HepG2 (cell line): ENCODE measurements around the gene ARMC5. TPM values are rescaled to one million over a fixed set of nuclear protein-coding genes. Genes with fewer than 3 reads are reported as not detected.

Source experiments
- POLR2A ChIP-seq, 2 experiments: IDR thresholded peaks; 2 replicates each; pipeline ENCODE4 v1.6.1; 2011; ENCODE audit warnings: low read depth in 2 of 2, low read length in 2 of 2, mild to moderate bottlenecking in 1 of 2, moderate library complexity in 1 of 2; ENCODE audit not compliant: insufficient read depth in 1 of 2
- RCOR2 ChIP-seq: IDR thresholded peaks from 2 replicates; pipeline ENCODE4 v1.6.1; 2016; ENCODE audit warnings: missing biosample characterization, missing genetic modification reagents
- REXO4 ChIP-seq: sonication (generic); formaldehyde crosslinking; IDR thresholded peaks from 2 replicates; pipeline ENCODE4 v1.8.0; 2022; ENCODE audit warnings: missing genetic modification reagents, mild to moderate bottlenecking, borderline replicate concordance
- SETDB1 ChIP-seq: sonication (generic); formaldehyde crosslinking; IDR thresholded peaks from 2 replicates; pipeline ENCODE4 v1.5.1; 2020; ENCODE audit warnings: missing genetic modification reagents, mild to moderate bottlenecking, borderline replicate concordance
- ZC3H13 ChIP-seq: sonication (generic); formaldehyde crosslinking; IDR thresholded peaks from 2 replicates; pipeline ENCODE4 v1.8.1; 2023; ENCODE audit warnings: mild to moderate bottlenecking, missing genetic modification reagents, moderate library complexity
- ZFP1 ChIP-seq: IDR thresholded peaks from 2 replicates; pipeline ENCODE4 v1.6.1; 2016
- ZFP41 ChIP-seq: sonication (generic); formaldehyde crosslinking; IDR thresholded peaks from 2 replicates; pipeline ENCODE4 v1.4.0; 2020; ENCODE audit warnings: mild to moderate bottlenecking, missing genetic modification reagents, borderline replicate concordance
- ZMYM2 ChIP-seq: sonication (generic); formaldehyde crosslinking; IDR thresholded peaks from 2 replicates; pipeline ENCODE4 v1.8.0; 2022; ENCODE audit warnings: mild to moderate bottlenecking, missing genetic modification reagents
- ZNF205 ChIP-seq: IDR thresholded peaks from 2 replicates; pipeline ENCODE4 v1.6.1; 2018; ENCODE audit warnings: missing biosample characterization, missing genetic modification reagents
- ZNF24 ChIP-seq: fragments of 450-650 bp; IDR thresholded peaks from 2 replicates; pipeline ENCODE4 v1.6.1; 2017; ENCODE audit warnings: antibody characterized with exemption, mild to moderate bottlenecking
- ZNF44 ChIP-seq: sonication (generic); formaldehyde crosslinking; IDR thresholded peaks from 2 replicates; pipeline ENCODE4 v1.5.1; 2020; ENCODE audit warnings: mild to moderate bottlenecking, missing genetic modification reagents
- ZNF570 ChIP-seq: sonication (generic); formaldehyde crosslinking; IDR thresholded peaks from 2 replicates; pipeline ENCODE4 v1.4.0; 2020; ENCODE audit warnings: mild to moderate bottlenecking, missing genetic modification reagents, borderline replicate concordance
- ZNF776 ChIP-seq: sonication (generic); formaldehyde crosslinking; IDR thresholded peaks from 2 replicates; pipeline ENCODE4 v1.4.0; 2020; ENCODE audit warnings: mild to moderate bottlenecking, missing genetic modification reagents
- ZNF839 ChIP-seq: sonication (generic); formaldehyde crosslinking; IDR thresholded peaks from 2 replicates; pipeline ENCODE4 v1.4.0; 2020; ENCODE audit warnings: missing genetic modification reagents, mild to moderate bottlenecking, borderline replicate concordance
- polyA plus RNA-seq, 8 experiments: library from polyadenylated mRNA; depleted of rRNA in 3 of 8; stranded (reverse) in 7 of 8; unstranded in 1 of 8; fragments of >200 nt; fragmentation: Illumina TruSeq in 4 of 8; extraction: Trizol in 4 of 8; gene quantifications; 2 replicates each; pipeline versions ENCODE4 v1.2.1 to v1.2.3, GENCODE V29; 2011 to 2016; ENCODE audit warnings: low read depth in 4 of 8, missing spikeins in 1 of 8, mixed read lengths in 1 of 8; ENCODE audit not compliant: insufficient read depth in 1 of 8
- total RNA-seq, 5 experiments: library from RNA; depleted of rRNA; stranded (reverse); fragments of >200 nt; fragmentation: Illumina TruSeq; extraction: Trizol; gene quantifications; 2 replicates each; pipeline ENCODE4 v1.2.3, GENCODE V29; 2016; ENCODE audit warnings: low read depth in 1 of 5
- TF ChIP-seq, protein P1 (sequence below): sonication (generic); formaldehyde crosslinking; IDR thresholded peaks from 2 replicates; pipeline ENCODE4 v1.4.0; 2020; ENCODE audit warnings: mild to moderate bottlenecking, missing genetic modification reagents
- TF ChIP-seq, protein P2 (sequence below): sonication (generic); formaldehyde crosslinking; IDR thresholded peaks from 2 replicates; pipeline ENCODE4 v1.4.0; 2020; ENCODE audit warnings: mild to moderate bottlenecking, missing genetic modification reagents
- TF ChIP-seq, protein P3 (sequence below): sonication (generic); formaldehyde crosslinking; IDR thresholded peaks from 2 replicates; pipeline ENCODE4 v1.4.0; 2020; ENCODE audit warnings: mild to moderate bottlenecking, missing genetic modification reagents, borderline replicate concordance
- TF ChIP-seq, protein P4 (sequence below): sonication (generic); formaldehyde crosslinking; conservative IDR thresholded peaks from 2 replicates; pipeline ENCODE4 v1.4.0; 2020; ENCODE audit warnings: mild to moderate bottlenecking, missing genetic modification reagents, moderate library complexity
- TF ChIP-seq, protein P5 (sequence below): sonication (generic); formaldehyde crosslinking; IDR thresholded peaks from 2 replicates; pipeline ENCODE4 v1.8.0; 2022; ENCODE audit warnings: mild to moderate bottlenecking, missing genetic modification reagents
- TF ChIP-seq, protein P6 (sequence below): sonication (generic); formaldehyde crosslinking; IDR thresholded peaks from 2 replicates; pipeline ENCODE4 v1.4.0; 2020; ENCODE audit warnings: missing genetic modification reagents

The ARMC5 gene
- total and polyA plus RNA-seq, 2 of the 13 experiments (the other 11 are each of a cell fraction or from before 2014, with no cell fraction given): 10.8 to 22.3 TPM

DNA sequence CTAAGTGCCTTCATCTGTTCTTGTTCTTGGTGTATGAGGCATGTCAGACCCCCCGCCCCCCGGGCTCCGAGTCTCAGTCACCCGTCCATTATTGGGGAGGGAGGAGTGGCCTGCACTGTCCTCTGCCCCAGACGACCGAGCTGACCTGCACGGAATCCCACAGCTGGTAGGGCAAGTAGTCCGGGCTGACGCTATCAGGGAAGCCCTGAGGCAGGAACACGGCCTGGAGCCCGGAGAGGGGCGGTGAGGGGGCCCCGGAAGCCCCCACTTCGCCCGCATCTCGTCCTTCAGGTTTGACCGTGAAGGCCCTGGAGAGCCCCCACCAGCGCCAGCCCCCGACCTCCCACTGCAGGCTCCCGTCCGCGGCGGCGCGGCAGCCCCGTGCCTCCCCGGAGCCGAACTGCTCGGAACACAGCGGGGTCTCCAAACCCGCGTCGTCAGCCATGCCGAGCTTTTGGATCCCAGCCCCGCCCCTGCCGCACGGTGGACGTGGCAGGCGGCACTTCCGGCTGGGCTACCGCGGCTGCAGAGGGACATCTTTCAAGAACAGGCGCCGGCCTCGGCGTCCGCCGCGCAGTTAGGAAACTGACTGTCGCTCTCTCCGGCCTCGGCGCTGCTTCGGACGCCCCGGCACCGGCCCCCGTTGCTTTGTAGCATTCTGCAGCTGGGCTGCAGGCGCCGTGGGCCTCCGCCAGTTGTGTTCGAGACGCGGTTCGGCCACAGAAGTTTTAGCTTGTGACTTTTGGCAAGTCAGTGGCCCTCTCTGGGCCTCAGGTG, 48.8 kb downstream of the ARMC5 start, which contains the start of gene RUSF1 (continued):
- TF ChIP-seq, protein P1, sequence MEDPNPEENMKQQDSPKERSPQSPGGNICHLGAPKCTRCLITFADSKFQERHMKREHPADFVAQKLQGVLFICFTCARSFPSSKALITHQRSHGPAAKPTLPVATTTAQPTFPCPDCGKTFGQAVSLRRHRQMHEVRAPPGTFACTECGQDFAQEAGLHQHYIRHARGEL: peak; percentile 88; the same call in 1 of the 2 replicates
- TF ChIP-seq ZNF44 (CRISPR knock-in tag) (0 out of 2 replicates have a peak, but pooled peaks have one; percentile 21), ZNF776 (CRISPR knock-in tag) (peak; percentile 91), ZNF24 (no peak), ZMYM2 (CRISPR knock-in tag) (peak; percentile 33; the same call in 1 of the 2 replicates), RCOR2 (CRISPR knock-in tag) (peak; percentile 62; the same call in 1 of the 2 replicates), POLR2A (IDR thresholded peaks at IDR 0.05; ENCODE audit: insufficient read depth in 1 of 2, low read depth in 2 of 2, low read length in 2 of 2) (peak; percentile 91 to 96), ZNF839 (CRISPR knock-in tag) (peak; percentile 95), REXO4 (CRISPR knock-in tag) (no peak; the same call in 1 of the 2 replicates), ZNF570 (CRISPR knock-in tag) (0 out of 2 replicates have a peak, but pooled peaks have one; percentile 53), SETDB1 (peak; percentile 18; the same call in 1 of the 2 replicates), ZFP41 (CRISPR knock-in tag) (peak; percentile 92), ZNF205 (peak; percentile 94), ZFP1 (CRISPR knock-in tag) (peak; percentile 85; the same call in 1 of the 2 replicates), ZC3H13 (CRISPR knock-in tag) (peak; percentile 84; the same call in 1 of the 2 replicates)
- TF ChIP-seq, protein P2, sequence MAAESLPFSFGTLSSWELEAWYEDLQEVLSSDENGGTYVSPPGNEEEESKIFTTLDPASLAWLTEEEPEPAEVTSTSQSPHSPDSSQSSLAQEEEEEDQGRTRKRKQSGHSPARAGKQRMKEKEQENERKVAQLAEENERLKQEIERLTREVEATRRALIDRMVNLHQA (CRISPR knock-in tag): 0 out of 2 replicates have a peak, but pooled peaks have one; percentile 30
- TF ChIP-seq, protein P3, sequence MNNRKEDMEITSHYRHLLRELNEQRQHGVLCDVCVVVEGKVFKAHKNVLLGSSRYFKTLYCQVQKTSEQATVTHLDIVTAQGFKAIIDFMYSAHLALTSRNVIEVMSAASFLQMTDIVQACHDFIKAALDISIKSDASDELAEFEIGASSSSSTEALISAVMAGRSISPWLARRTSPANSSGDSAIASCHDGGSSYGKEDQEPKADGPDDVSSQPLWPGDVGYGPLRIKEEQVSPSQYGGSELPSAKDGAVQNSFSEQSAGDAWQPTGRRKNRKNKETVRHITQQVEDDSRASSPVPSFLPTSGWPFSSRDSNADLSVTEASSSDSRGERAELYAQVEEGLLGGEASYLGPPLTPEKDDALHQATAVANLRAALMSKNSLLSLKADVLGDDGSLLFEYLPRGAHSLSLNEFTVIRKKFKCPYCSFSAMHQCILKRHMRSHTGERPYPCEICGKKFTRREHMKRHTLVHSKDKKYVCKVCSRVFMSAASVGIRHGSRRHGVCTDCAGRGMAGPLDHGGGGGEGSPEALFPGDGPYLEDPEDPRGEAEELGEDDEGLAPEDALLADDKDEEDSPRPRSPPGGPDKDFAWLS (CRISPR knock-in tag): peak; percentile 89; the same call in 1 of the 2 replicates
- TF ChIP-seq, protein P4, sequence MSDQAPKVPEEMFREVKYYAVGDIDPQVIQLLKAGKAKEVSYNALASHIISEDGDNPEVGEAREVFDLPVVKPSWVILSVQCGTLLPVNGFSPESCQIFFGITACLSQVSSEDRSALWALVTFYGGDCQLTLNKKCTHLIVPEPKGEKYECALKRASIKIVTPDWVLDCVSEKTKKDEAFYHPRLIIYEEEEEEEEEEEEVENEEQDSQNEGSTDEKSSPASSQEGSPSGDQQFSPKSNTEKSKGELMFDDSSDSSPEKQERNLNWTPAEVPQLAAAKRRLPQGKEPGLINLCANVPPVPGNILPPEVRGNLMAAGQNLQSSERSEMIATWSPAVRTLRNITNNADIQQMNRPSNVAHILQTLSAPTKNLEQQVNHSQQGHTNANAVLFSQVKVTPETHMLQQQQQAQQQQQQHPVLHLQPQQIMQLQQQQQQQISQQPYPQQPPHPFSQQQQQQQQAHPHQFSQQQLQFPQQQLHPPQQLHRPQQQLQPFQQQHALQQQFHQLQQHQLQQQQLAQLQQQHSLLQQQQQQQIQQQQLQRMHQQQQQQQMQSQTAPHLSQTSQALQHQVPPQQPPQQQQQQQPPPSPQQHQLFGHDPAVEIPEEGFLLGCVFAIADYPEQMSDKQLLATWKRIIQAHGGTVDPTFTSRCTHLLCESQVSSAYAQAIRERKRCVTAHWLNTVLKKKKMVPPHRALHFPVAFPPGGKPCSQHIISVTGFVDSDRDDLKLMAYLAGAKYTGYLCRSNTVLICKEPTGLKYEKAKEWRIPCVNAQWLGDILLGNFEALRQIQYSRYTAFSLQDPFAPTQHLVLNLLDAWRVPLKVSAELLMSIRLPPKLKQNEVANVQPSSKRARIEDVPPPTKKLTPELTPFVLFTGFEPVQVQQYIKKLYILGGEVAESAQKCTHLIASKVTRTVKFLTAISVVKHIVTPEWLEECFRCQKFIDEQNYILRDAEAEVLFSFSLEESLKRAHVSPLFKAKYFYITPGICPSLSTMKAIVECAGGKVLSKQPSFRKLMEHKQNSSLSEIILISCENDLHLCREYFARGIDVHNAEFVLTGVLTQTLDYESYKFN: peak; percentile 66
- TF ChIP-seq, protein P5, sequence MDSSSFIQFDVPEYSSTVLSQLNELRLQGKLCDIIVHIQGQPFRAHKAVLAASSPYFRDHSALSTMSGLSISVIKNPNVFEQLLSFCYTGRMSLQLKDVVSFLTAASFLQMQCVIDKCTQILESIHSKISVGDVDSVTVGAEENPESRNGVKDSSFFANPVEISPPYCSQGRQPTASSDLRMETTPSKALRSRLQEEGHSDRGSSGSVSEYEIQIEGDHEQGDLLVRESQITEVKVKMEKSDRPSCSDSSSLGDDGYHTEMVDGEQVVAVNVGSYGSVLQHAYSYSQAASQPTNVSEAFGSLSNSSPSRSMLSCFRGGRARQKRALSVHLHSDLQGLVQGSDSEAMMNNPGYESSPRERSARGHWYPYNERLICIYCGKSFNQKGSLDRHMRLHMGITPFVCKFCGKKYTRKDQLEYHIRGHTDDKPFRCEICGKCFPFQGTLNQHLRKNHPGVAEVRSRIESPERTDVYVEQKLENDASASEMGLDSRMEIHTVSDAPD: peak; percentile 77; the same call in 1 of the 2 replicates
- TF ChIP-seq, protein P6, sequence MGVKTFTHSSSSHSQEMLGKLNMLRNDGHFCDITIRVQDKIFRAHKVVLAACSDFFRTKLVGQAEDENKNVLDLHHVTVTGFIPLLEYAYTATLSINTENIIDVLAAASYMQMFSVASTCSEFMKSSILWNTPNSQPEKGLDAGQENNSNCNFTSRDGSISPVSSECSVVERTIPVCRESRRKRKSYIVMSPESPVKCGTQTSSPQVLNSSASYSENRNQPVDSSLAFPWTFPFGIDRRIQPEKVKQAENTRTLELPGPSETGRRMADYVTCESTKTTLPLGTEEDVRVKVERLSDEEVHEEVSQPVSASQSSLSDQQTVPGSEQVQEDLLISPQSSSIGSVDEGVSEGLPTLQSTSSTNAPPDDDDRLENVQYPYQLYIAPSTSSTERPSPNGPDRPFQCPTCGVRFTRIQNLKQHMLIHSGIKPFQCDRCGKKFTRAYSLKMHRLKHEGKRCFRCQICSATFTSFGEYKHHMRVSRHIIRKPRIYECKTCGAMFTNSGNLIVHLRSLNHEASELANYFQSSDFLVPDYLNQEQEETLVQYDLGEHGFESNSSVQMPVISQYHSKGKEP (CRISPR knock-in tag): no peak
